ENCODE results near the gene GRK5. TPM values are rescaled to one million over a fixed set of nuclear protein-coding genes. Genes with fewer than 3 reads are reported as not detected.

Gene GRK5
- polyA plus RNA-seq, 1 donor from 2014 or later = 34.9 TPM

DNA sequence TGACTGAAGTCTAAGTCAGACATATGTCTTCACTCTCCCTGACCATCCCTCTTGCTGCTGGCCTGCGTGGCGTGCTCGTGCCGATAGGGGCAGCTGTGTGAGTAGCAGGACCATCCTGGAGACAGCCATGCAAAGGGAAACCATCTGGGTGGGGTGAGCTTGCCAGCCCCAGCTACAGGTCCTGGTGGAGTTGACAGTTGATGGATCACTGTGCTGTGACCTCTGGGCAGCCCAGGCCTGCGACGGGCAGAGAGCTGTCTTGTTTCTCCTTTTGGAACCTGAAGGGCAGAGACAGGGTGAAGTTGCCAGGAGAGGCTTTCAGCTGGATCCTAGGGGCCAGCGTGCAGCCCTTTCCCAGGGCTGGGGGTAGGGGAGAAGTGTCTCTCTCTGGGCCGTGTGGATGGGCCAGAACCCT, 44.7 kb downstream of the GRK5 start:
- TF ChIP-seq MXI1 (conservative IDR thresholded peaks at IDR 0.05; ENCODE audit: poor library complexity, severe bottlenecking) (no peak), REST (IDR thresholded peaks at IDR 0.05; ENCODE audit: borderline replicate concordance) (no peak), EZH2 (IDR thresholded peaks at IDR 0.05; ENCODE audit: borderline replicate concordance, insufficient read depth, low read length, poor library complexity, severe bottlenecking) (no peak), RAD21 (conservative IDR thresholded peaks at IDR 0.05) (no peak)
- TF ChIP-seq, protein P1, sequence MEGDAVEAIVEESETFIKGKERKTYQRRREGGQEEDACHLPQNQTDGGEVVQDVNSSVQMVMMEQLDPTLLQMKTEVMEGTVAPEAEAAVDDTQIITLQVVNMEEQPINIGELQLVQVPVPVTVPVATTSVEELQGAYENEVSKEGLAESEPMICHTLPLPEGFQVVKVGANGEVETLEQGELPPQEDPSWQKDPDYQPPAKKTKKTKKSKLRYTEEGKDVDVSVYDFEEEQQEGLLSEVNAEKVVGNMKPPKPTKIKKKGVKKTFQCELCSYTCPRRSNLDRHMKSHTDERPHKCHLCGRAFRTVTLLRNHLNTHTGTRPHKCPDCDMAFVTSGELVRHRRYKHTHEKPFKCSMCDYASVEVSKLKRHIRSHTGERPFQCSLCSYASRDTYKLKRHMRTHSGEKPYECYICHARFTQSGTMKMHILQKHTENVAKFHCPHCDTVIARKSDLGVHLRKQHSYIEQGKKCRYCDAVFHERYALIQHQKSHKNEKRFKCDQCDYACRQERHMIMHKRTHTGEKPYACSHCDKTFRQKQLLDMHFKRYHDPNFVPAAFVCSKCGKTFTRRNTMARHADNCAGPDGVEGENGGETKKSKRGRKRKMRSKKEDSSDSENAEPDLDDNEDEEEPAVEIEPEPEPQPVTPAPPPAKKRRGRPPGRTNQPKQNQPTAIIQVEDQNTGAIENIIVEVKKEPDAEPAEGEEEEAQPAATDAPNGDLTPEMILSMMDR (IDR thresholded peaks at IDR 0.05; ENCODE audit: poor library complexity, severe bottlenecking) = no peak
- H3K9me3 ChIP-seq (ENCODE audit: low read length) = no peaks in the 10 kb centered on the region
- H3K27ac ChIP-seq (ENCODE audit: low read length) = no peak overlapping the region
- no peaks in the 10 kb centered on the region for H3K9me2 ChIP-seq (ENCODE audit: insufficient read depth, low read length)
- H3K27me3 ChIP-seq (ENCODE audit: insufficient read depth, low read depth, low read length) = no peaks in the 10 kb centered on the region
- no peak overlapping the region for H3K4me2 ChIP-seq (ENCODE audit: low read length)
- no peaks in the 10 kb centered on the region for H3K79me2 ChIP-seq (replicated peaks; ENCODE audit: insufficient read depth, low read length)
- no peak overlapping the region for H3K9ac ChIP-seq (ENCODE audit: low read length)
- no peaks in the 10 kb centered on the region for H4K20me1 ChIP-seq (ENCODE audit: insufficient read depth)
- no peaks in the 10 kb centered on the region for H3F3A ChIP-seq (ENCODE audit: insufficient read depth, low read length, poor library complexity, severe bottlenecking)
- no peak overlapping the region for H3K4me3 ChIP-seq (ENCODE audit: low read length)
- no peaks in the 10 kb centered on the region for H3K36me3 ChIP-seq (ENCODE audit: insufficient read depth, low read length)
- no peak overlapping the region for H2AFZ ChIP-seq (ENCODE audit: low read depth, low read length)

GRCh38 chr10:119252470-119253151, 45.2 kb downstream of the GRK5 start:
- TF ChIP-seq REST (IDR thresholded peaks at IDR 0.05; ENCODE audit: borderline replicate concordance) (no peak), SMC3 (conservative IDR thresholded peaks at IDR 0.05; ENCODE audit: poor library complexity) (no peak), EP300 (conservative IDR thresholded peaks at IDR 0.05; ENCODE audit: poor library complexity, severe bottlenecking) (no peak), POLR2AphosphoS5 (IDR thresholded peaks at IDR 0.05) (no peak), TAF1 (IDR thresholded peaks at IDR 0.05; ENCODE audit: low read depth) (no peak), RAD21 (conservative IDR thresholded peaks at IDR 0.05) (no peak), EZH2 (IDR thresholded peaks at IDR 0.05; ENCODE audit: borderline replicate concordance, insufficient read depth, low read length, poor library complexity, severe bottlenecking) (no peak), MXI1 (conservative IDR thresholded peaks at IDR 0.05; ENCODE audit: poor library complexity, severe bottlenecking) (no peak)
- TF ChIP-seq, protein P1 (IDR thresholded peaks at IDR 0.05; ENCODE audit: poor library complexity, severe bottlenecking) = no peak
- Histone ChIP-seq H4K20me1 (ENCODE audit: insufficient read depth) (no peaks in the 10 kb centered on the region), H3K79me2 (replicated peaks; ENCODE audit: insufficient read depth, low read length) (no peaks in the 10 kb centered on the region), H3K9ac (ENCODE audit: low read length) (no peak overlapping the region), H3K27me3 (ENCODE audit: insufficient read depth, low read depth, low read length) (no peaks in the 10 kb centered on the region), H3K4me3 (ENCODE audit: low read length) (no peak overlapping the region), H3K9me3 (ENCODE audit: low read length) (no peaks in the 10 kb centered on the region), H3F3A (ENCODE audit: insufficient read depth, low read length, poor library complexity, severe bottlenecking) (no peaks in the 10 kb centered on the region), H3K9me2 (ENCODE audit: insufficient read depth, low read length) (no peaks in the 10 kb centered on the region), H2AFZ (ENCODE audit: low read depth, low read length) (no peak overlapping the region), H3K27ac (ENCODE audit: low read length) (no peak overlapping the region), H3K4me2 (ENCODE audit: low read length) (no peak overlapping the region), H3K36me3 (ENCODE audit: insufficient read depth, low read length) (no peaks in the 10 kb centered on the region)
